DMS153 treated with DMSO at 0.1 percent for 48 hours (cell line): ENCODE measurements around the gene CNTLN.
"Not testable (repeated sequence)": the region's sequence is repeated elsewhere in the genome, so short reads cannot be mapped to it uniquely, and the experiment has no call there.

Source experiments
- DNase-seq: peaks from one replicate; lab custom pipeline; 2025; ENCODE audit not compliant: unreplicated experiment; lab: John Stamatoyannopoulos, UW

CNTLN gene

DNA sequence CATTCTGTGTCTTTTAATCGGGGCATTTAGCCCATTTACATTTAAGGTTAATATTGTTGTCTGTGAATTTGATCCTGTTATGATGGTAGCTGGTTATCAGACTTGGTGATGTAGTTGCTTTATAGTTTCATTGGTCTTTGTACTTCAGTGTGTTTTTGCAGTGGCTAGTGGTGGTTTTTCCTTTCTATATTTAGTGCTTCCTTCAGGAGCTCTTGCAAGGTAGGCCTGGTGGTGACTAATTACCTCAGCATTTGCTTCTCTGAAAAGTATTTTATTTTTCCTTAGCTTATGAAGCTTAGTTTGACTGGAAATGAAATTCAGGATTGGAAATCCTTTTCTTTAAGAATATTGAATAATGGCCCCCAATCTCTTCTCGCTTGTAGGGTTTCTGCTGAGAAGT, 156.9 kb downstream of the CNTLN start:
- no peak for DNase-seq

DNA sequence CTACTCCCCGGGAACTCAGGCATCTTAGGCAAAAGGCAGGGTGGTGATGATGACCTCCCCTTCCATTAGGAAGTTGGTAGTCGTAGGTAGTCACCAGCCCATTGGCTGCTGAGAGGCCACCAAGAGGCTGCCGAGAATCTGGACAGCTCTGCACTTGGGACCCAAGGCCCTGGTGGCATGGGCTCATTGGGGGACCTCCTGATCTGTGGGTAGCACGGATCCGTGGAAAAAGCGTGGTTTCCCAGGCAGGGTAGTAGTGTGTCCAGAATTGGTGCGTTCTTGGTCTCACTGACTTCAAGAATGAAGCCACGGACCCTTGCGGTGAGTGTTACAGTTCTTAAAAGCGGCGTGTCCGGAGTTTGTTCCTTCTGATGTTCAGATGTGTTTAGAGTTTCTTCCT, 158.8 kb downstream of the CNTLN start:
- no peak for DNase-seq

DNA sequence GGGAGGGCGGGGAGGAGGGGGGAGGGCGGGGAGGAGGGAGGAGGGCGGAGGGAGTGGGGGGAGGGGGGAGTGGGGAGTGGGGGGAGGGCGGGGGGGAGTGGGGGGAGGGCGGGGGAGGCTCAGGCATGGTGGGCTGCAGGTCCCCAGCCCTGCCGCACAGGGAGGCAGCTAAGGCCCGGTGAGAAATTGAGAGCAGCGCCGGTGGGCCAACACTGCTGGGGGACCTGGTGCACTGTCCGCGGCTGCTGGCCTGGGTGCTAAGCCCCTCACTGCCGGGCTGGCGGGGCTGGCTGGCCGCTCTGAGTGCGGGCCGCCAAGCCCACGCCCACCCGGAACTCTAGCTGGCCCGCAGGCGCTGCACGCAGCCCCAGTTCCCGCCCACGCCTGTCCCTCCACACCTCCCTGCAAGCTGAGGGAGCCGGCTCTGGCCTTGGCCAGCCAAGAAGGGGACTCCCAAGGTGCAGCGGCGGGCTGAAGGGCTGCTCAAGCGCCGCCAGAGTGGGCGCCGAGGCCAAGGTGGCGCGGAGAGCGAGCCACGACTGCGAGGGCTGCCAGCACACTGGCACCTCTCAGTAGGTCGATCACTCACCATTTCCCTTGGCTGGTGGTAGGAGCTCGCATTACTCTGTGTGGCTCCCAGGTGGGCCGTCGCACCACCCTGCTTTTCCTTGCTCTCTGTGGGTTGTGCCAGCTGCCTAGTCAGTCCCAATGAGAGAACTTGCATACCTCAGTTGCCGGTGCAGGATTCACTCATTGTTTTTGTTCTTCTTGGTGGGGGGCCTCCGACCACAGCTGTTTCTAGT, 160.2 kb downstream of the CNTLN start:
- DNase-seq: no peak

DNA sequence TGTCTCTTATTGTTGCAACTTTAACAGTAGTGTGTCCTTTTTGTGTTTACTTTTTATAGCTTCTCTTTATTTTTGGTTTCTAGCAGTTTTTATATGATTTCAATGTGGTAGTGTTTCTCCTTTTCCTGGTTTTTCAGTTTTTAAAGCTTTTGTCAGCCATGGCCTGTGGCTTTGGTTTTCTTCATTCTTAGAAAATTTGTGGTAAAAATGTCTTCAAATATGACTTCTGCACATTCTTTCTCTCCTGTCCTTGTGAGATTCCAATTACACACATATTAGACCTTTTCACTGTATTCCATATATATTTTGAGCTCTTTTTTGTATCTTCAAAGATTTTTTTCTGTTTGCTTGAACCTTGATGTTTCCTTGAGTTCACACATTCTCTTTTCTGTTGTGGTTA, 180.5 kb downstream of the CNTLN start:
- no peak for DNase-seq

DNA sequence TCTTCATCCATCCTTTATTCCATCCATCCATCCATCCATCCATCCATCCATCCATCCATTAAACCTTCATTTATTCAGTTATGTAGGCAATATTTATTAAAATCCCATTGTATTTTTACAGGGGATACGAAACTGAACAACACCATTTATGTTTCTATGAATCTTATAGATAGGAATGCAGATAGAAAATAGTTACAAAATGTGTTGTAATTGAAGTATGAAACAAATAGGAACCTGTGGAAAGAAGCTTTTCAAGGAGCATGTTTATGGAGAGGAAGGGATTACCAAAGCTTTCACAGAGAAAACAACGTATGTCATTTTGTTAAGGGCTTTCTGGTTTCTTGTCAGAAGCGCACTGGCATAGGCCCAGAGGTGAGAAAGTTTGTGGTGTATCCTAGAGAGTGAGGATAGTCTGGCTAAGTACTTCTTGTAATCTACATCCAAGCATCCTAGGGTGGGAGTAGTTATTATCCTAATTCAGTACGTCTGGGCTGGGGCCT, 184.0 kb downstream of the CNTLN start:
- DNase-seq: no peak

DNA sequence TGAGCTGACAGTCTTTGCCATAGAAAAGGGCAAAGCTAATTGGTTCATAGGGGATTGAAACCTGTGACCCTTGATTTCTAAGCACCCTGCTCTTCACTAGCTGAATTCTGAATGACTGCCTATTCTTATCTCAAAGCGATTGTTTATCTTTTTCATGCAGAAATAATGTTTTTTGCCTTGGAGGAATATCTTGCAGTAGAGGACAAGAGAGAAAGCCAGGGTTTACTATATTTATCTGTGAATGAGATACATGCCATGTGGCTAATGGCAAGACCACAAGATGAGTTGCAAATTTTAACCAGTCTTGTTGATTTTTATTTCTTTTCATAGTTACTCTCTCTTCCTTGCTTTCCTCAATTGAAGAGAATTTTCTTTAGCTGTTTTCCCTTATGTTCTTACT, 185.0 kb downstream of the CNTLN start:
- no peak for DNase-seq

DNA sequence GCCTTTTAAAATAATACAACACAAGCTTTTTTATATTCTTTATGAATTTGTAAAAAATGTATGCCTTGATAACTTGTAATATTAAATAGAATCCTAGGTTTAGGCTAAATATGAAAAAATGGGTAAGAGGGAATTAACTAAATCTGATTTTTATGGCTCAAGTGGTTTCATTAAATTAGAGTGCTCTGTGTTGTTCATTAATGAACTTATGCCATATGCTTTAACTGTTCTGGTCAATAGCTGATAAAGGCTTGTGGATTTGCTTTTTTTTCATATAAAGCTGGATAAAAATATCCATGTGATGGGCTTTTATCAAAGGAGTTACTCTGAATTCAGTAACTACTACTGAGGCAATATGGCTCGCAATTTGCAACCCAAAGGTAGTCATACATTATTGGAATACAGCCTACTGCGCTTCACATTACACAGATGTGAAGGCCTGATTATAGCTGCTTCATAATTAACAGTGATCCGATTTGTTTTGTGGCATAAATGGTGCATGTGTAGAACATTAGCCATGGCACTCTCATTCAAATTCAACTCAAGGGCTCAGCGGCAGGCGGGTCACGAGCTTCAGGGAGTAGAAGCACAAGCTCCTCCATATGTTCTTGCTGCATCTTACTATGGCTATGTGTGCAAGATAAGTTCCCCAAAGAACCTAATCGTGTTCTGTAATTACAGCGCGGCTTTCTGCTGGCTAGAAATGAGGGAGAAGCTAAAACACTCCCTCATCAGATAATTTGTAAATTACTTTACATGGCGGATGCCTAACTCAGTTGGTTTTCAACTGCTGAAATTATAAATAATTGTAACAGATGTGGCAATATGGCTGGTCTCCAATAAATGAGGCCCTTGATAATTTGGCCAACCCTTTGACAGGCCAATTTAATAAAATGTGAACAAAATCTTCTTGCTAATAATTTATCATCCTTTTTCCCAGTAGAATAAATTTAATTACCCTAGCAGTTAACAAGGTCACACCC, 188.3 kb downstream of the CNTLN start:
- DNase-seq: no peak

DNA sequence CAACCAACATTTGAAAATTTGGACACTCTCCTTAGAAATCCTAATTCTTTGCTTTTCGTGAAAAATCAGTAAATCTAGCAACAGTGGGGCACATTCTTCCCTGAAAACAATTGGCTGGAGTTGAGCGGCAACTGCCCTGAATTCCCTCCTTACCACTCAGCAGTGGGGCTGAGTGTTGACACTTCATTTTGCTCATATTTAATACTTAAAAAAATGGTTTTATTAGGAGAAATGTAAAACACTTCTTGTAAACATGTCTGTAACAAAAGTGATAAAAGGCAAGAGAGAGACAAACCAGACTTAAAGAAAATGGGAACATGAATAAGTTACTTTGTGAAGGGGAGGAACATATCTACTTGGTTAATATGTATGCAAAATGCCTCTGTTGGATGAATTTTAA, 193.5 kb downstream of the CNTLN start:
- DNase-seq: no peak

DNA sequence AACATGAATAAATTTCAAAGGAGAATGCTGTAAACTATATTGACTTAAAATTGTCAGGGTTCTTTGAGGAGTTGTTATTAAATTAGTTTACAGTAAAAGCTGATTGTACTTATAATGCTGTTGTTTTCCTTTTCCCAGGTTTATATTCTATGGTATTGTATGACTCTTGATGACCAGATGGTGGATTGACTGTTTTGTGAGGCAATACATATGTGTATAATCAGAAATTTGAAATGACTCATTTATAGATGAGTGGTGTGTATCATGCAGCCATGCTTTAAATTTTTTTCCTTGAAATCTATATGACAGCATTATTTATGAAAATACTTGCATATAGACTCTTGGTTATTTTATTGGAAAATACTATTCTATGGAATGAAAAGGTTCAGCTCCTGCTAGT, 195.3 kb downstream of the CNTLN start:
- DNase-seq: no peak

DNA sequence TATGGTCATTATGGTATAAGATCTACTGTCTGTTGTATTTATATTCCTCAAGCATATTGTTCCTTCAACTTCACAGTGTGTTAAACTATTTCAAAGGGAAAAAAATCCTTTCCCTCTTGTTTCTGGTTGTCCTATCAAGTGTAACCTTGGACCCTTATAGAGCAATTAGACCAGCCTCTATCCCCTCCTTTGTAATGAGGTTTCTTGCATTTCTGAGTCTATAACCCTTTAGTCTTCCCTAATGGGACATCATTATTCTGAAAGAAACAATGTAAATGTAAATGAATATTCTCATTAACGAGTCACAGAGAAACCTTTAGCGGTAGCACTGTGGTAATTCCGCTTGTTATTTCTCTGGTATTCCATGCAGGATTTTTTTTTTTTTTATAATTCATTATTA, 197.3 kb downstream of the CNTLN start:
- no peak for DNase-seq

DNA sequence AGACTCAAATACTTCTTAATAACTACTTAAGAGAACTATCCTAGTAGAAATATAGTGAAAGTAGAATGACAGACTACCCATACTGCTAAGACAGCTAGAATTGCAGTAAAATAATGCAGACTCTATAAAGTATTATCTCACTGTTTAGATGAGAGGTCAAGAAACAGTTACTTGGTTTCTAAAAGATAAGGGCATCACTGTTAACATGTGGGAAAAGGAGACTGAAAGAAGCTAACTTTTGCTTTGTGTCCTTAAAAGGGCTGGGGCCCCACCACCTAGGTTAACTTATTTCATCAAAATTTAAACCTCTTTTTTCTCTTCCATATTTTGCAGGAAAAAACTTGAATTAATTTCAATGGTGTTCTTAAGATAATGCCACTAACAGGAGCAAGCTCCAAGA, 204.3 kb downstream of the CNTLN start:
- no peak for DNase-seq

DNA sequence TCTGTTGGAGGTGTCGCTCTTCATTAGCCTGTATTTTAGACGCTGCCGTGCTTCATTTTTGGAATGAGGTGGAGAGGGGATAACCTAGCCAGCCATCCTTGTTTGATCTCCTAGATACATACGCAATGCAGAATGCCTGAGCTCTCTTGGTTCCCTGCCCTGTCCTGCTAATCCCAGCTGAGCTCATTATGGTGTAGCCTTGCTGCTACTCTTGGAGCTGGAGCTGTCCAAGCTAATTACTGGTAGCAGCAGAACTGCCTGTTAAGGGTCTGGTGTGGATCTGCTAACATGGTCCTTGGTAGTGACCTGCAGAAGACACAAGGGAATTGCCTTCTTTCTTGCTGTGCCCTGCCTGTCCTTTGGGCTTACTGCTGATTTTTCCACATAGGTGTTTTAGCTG, 207.9 kb downstream of the CNTLN start:
- DNase-seq: no peak

DNA sequence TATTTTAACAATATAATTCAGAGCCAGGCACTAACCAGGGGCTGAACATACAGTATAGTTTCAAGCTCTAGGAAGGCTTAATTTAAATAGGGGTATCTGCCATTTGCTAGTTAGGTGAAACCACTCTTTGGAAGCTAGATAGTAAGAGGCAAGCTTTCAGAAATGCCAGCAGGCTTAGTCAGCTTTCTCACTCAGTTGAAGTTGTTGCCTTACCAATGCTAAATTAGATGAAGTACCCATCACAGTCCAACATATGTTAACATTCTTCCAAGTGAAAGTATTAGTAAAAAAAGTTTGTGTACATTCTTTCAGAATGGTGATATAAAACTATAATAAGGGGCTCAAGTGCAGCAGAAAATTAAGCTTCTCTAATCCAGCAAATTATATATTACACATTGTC, 215.0 kb downstream of the CNTLN start:
- no peak for DNase-seq

DNA sequence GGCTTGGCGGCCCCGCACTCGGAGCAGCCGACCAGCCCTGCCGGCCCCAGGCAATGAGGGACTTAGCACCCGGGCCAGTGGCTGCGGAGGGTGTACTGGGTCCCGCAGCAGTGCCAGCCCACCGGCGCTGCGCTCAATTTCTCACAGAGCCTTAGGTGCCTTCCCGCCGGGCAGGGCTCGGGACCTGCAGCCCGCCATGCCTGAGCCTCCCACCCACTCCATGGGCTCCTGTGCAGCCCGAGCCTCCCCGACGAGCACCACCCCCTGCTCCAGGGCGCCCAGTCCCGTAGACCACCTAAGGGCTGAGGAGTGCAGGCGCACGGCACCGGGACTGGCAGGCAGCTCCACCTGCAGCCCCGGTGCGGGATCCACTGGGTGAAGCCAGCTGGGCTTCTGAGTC, 219.2 kb downstream of the CNTLN start:
- not testable (repeated sequence) for DNase-seq

DNA sequence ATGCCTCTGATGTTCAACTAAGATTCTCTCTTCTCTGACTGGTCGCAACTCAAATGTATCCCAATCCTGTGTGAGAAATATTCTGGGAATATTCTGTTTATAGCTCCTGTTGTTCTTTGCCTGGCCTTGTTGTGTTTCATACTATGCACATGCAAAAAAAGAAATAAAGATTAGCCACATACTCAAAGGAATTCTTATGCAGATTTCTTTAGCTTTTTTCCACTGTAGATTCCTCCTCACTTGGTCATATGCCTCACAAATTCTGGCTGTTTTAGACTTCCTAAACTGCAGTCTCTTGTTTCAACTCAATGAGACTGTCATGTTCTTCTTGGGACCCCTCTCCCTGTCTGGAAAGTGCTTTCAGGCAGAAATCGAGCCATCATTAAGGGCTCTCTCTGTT, 226.5 kb downstream of the CNTLN start:
- no peak for DNase-seq

DNA sequence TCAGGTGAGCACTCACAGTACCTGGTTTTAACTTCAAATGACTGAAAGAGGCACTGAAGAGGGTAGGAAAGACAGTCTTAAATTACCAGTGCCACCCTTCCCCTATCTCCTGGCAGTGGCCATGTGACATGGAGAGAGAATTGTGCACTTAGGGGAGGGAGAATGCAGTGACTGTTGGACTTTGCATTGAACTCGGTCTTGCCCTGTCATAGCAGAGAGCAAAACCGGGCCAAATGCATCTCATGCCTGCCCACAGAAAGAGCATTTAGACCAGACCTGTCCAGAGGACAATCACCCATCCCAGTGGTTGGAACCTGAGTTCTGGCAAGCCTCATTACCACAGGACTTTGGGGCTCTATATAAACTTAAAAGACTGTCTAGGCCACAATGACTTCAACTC, 232.2 kb downstream of the CNTLN start:
- DNase-seq: no peak

DNA sequence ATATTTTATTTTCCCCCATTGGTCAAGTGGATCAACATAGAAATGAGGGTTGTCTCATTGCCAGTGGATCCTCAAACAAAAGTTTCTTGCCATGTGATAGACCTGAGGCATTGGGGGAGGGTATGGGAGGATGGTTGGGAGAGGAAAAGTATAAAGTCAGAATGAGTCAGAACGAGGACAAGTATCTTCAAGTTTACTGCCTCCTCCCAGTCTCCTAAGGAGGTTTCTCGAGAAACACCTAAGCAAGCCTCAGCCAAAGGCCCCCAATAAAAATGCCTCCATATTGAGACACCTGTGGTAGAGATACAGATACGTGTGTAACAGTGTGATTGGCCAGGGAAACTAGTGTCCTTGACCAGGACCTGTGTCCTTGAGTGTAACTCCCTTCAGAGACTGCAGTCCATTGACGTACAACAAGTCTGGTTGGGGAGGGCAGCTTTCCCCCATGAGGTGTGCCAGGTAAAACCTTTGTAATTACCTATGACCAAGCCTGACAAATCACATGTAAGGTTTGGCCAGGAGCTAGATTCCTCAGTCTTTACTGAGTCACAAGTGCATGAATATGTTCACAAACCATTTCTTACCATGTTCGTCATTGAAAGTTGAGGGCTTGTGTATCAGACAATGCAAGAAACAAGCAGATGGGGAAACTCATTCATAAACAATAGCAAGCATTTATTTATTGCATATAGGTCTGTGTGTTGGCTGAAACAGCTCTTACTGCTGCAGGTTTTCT, 245.5 kb downstream of the CNTLN start:
- no peak for DNase-seq

DNA sequence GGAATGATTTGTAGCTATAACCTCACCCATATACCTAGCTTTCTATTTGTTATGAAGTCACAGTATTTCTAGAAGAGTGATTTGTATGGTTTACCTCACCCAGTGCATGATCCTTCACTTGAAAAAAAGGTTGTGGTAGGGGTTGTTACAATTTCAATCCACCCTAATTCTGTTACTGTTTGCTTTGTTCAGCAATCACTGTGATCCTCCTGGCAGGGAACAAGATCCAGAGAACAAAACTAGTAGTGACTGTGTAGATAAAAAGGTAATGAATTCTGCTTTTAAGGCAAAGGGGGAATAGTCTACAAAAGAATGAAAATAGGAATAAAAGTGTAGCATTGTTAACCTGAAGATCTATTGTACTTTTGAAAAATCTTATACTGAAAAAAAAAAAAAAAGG, 252.7 kb downstream of the CNTLN start:
- DNase-seq: no peak

DNA sequence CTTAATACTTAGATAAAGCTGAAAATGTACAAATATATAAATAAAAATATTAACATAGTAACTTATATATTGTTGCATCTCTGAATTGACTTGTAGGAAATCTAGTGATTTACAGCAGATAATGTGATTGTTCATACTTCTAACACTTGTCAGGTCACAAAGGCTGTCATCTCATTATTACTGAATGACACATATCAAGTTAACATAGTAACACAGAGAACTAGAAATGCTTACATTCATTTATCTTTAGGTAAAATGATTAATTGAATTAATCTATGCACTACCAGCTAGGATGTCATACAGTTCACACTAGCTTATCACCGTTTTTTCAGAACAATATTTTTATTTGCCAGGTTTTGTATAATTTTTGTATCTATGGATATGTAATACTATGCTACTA, 254.2 kb downstream of the CNTLN start:
- no peak for DNase-seq

DNA sequence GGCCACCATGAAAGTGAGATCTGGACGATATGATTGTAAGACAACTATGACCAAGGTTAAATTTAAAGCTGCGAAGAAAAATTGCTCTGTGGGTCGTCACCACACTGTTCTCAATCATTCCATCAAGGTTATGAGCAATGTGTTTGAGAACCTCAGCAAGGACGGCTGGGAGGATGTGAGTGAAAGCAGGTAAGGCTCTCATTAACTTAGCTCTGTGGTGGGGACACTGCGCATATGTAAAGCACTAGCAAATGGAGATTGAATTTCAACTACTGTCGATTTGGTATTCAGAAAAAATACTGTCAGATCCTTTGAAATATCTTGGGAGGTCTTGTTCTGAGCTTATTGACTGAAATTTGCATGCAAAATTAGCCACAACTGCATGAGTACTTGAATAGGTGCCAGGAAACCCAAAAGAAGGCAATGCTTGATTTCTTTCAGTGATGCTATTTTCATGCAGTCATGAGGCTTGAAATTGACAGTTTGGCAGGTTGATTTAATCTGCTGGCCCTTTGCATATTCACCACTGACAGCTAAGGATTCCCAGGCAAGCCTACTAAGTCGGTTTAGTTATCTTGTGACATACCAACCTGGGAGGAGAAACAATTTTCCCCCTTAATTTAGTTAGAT, 260.2 kb downstream of the CNTLN start:
- DNase-seq: no peak
